NCI-H1417 (cell line): ENCODE data around the gene AP4S1.
A peak's percentile ranks its signal among the peaks of the same experiment; 100 is the strongest.

Source experiments
- DNase-seq, 3 experiments: peaks; one replicate each; lab custom pipeline; 2025; lab: John Stamatoyannopoulos, UW

Gene AP4S1

GRCh38 chr14:31006703-31007102 is 18.7 kb upstream of the AP4S1 start:
- DNase-seq, result no peak

- no peak for DNase-seq
These were observed 15.4 kb upstream of the AP4S1 start for GRCh38 chr14:31009836-31010574.

DNA sequence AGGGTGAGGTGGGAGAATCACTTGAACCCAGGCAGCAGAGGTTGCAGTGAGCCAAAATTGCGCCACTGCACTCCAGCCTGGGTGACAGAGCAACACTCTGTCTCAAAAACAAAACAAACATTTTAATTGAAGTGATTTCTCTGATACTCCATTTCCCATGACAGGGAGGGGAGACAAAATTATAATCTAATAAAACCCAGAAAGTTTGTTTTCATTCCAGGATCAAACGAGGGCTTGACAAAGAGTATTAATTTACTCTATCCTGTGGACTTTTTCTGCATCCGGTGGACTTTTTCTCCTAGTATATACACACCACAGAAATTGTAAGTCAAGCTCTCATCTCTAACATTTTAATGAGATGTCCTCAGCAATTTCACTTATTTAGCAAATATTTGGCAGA is 14.5 kb upstream of the AP4S1 start:
- no peak for DNase-seq

DNA sequence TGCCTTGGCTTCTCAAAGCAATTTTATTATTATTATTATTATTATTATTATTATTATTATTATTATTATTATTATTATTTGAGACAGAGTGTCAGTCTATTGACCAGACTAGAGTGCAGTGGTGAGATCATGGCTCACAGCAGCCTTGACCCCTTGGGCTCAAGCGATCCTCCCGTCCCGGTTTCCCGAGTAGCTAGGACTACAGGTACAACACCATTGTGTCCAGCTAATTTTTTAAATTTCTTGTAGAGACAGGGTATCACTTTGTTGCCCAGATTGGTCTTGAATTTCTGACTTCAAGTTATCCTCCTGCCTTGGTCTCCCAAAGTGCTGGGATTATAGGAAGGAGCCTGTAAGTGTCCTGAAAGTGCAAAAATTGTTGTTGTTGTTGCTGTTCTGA is 11.6 kb upstream of the AP4S1 start:
- no peak for DNase-seq

- DNase-seq, result no peak
These were observed 7.3 kb upstream of the AP4S1 start for GRCh38 chr14:31018057-31018645.

GRCh38 chr14:31020834-31021575 is 4.4 kb upstream of the AP4S1 start:
- no peak for DNase-seq

GRCh38 chr14:31021576-31021949 is 3.9 kb upstream of the AP4S1 start:
- no peak for DNase-seq

- no peak for DNase-seq
These were observed 3.1 kb upstream of the AP4S1 start for GRCh38 chr14:31022386-31022785.

DNA sequence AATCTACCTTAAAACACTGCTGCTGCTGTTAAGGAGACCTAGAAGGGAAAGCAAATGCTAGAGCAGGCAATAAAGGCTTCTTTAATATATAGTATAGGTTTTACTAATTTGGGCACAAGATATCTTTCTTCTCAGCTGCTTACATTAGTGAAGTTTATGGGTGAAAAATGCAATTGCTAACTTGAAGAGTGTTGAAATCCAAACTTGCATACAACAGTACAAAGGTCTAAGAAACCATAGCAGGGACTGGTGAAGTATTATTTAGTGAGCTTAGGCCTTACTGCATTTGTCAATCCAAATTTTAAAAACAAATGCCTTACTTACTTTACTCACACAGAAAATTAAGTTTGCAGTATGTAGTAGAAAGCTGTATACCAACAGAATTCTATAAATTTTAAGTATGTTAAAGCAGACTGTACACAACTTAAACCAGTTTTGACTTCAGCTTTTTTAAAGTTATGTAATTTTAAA is 1.4 kb upstream of the AP4S1 start:
- no peak for DNase-seq

DNA sequence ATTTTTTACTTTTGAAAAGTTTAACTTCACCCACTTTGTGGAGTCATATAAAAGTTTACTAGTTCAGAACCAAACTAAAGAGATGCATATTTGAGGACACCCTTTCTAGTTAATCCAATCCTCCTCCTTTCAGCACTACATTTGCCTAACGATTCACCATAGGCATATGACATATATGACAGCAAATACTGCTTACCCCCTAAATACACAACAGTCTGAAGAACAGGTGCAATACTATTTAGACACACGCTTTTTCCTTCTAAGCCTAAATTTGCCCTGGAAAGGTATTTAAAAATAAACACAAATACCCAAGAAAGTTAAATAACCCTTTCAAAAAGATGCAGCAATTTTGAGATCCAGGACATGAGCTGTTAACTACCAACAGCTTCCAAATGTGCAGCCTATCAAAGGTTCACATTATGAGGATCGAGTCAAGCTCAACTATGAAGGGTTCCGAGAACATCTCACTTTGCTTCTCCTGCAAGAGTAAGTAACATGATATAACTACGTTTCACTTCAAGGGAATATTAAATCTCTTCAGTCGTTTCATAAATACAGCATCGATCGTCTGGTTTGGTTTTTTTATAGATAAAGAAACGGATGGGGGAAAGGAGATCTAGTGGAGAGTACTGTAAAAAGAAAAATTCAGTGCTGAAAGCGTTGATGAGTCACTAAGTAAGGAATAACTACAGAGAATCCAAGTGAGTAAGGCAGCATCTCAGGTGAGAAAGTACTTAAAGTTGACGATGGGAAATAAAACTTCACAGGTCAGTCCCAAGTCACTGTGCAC is 677 bp upstream of the AP4S1 start:
- peak in 1 of 3 experiments; percentile 61 for DNase-seq

DNA sequence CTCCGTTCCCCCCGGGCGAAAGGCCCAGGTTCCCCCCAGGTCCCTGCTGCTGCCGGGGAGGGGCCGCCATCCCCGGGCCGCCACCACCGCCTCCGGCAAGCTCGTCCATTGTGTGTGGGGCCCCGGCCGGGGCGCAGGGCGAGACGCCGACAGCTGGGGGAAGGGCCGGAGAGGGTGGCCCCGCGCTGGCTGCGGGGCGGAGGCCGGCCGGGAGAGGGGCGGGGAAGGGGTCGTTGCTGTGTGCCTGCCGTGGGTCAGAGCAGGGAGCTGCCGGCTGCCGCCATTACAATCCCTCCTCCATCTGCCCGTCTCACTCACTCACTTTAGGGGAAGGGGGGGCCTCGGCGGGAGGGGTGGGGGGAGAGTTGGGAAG is 614 bp downstream of the AP4S1 start, which contains the start of gene STRN3:
Gene STRN3 (minus strand): TSS at position 303 of the 373 bp plus-strand sequence. CDS start 194 bp downstream, at position 109.
- DNase-seq, result no peak

DNA sequence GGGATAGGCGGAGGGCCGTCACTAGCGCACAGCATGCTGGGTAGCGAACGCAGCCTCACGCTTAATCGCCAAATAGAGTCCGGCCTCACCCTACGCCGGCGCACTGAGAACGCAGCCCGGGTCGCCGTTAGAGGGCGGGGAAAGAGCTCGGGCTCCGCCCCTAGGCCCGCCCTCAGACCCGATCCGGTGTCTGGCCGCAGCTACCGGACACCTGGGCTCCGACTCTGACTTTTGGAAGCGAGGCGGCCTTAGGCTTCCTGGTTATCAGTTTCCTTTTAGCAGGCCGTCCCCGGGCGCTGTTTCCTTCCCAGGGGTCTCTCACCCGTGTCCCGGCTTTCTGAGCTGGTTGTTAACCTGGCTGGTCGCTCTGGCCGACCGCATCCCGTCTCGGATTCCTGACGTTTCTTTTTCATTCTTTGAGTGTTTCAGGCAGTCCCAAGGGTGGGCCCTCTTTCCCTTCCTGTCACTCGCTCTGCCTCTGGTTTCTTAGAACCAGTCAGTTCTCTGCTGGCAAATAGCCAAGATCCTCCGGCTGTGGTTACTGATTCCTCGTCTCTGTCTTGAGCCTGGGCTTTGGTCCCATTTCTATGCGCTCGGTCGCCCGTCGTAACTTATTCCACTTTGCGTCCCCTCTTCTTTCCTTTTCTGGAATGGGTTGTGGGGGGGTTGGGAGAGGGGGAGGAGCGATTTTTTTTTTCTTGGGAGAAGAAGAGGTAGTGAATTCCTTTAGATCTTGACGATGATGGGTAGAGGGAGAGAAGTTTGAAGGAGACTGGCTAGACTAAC is 1.2 kb downstream of the AP4S1 start:
- peak; percentile 96 to 98 (median 97) for DNase-seq

GRCh38 chr14:31027847-31028246 is 2.4 kb downstream of the AP4S1 start:
- DNase-seq, result no peak

GRCh38 chr14:31029016-31029970 is 3.8 kb downstream of the AP4S1 start:
- no peak for DNase-seq

DNA sequence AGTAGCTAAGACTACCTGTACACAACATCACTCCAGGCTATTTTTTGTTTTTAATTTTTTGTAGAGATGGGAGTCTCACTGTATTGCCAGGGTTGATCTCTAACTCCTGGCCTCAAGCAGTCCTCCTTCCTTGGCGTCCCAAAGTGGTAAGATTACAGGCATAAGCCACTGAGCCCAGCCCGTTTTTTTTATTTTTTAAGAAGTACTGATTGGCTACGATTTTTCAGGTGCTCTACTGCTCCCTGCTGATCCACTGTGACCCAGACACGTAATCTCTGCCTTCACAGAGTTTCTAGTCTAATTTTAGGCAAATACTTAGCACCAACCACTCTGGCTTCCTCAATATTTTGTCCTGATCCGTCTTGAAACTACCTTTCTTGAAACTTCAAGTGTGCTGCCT is 5.0 kb downstream of the AP4S1 start:
- DNase-seq, result no peak

- DNase-seq, result no peak
These were observed 11.1 kb downstream of the AP4S1 start for GRCh38 chr14:31036552-31036951.

GRCh38 chr14:31037709-31038221 is 12.3 kb downstream of the AP4S1 start:
- no peak for DNase-seq

GRCh38 chr14:31038521-31039166 is 13.2 kb downstream of the AP4S1 start:
- DNase-seq, result peak in 1 of 3 experiments; percentile 43

DNA sequence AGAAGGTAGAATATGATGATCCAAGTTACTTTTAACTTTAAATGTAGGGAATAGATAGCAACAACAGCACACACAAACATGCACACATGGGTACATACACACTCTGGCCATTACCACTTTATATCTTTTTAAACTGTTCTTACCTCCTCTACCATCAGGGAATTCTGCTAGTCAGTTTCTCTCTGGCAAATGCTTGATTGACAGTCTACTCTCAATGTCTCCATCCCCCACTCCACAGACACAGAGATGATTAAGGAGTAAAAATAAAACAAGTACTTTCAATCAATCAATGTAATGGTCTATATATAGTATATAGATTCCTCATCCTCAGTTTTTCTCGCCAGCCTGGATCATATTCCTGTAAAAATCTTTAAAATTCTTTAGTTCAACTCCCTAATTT is 16.9 kb downstream of the AP4S1 start:
- DNase-seq, result no peak
